Vagina (tissue), 2 donors: ENCODE measurements around the gene C13orf42. TPM values are rescaled to one million over a fixed set of nuclear protein-coding genes. Genes with fewer than 3 reads are reported as not detected.
"Not testable (repeated sequence)": the region's sequence is repeated elsewhere in the genome, so short reads cannot be mapped to it uniquely, and the experiment has no call there.

Source experiments
- DNase-seq, 2 donors: peaks; one replicate each; pipeline ENCODE4 v3.0.0-alpha.2; 2017; ENCODE audit errors: extremely low spot score in 2 of 2
- H3K27ac ChIP-seq: fragments of 200-600 bp; sonication (generic); one replicate; pipeline ENCODE4 v1.5.1; 2019
- H3K27me3 ChIP-seq: fragments of 200-600 bp; sonication (generic); one replicate; pipeline ENCODE4 v1.5.1; 2019
- H3K36me3 ChIP-seq, 2 donors: fragments of 200-600 bp; sonication (generic); one replicate each; pipeline ENCODE4 v1.5.1; 2017 to 2019
- H3K4me1 ChIP-seq: fragments of 200-600 bp; sonication (generic); one replicate; pipeline ENCODE4 v1.5.1; 2019
- H3K4me3 ChIP-seq, 2 donors: fragments of 200-600 bp; sonication (generic); 1 replicate in 1 of 2; 2 replicates in 1 of 2; pipeline ENCODE4 v1.5.1; 2016 to 2019
- H3K9me3 ChIP-seq: fragments of 200-600 bp; sonication (generic); one replicate; pipeline ENCODE4 v1.5.1; 2019
- CTCF ChIP-seq, 3 experiments: fragments of 450-650 bp in 2 of 3; fragments of 200-600 bp in 1 of 3; sonication (generic) in 1 of 3; IDR thresholded peaks; one replicate each; pipeline ENCODE4 v1.5.1; 2017 to 2019; ENCODE audit warnings: antibody characterized with exemption in 3 of 3, mild to moderate bottlenecking in 2 of 3, moderate library complexity in 2 of 3
- POLR2A ChIP-seq, 2 donors: fragments of 450-650 bp; IDR thresholded peaks; one replicate each; pipeline ENCODE4 v1.6.1; 2017; ENCODE audit warnings: antibody characterized with exemption in 2 of 2, mild to moderate bottlenecking in 2 of 2, moderate library complexity in 2 of 2
- POLR2AphosphoS5 ChIP-seq, 2 donors: sonication (generic); formaldehyde crosslinking; IDR thresholded peaks; one replicate each; pipeline ENCODE4 v1.9.0; 2017; ENCODE audit warnings: antibody characterized with exemption in 2 of 2, mild to moderate bottlenecking in 2 of 2, low read depth in 1 of 2; ENCODE audit not compliant: insufficient read depth in 1 of 2
- intact Hi-C: fragments of 100-400 bp; cut with DNase I; formaldehyde crosslinking; loops from one replicate; pipeline ENCODE4 v1.15.1; 2023
- total RNA-seq: library from RNA; depleted of rRNA; stranded (reverse); fragments of >200 nt; gene quantifications from one replicate; pipeline ENCODE4 v1.2.3, GENCODE V29; 2016

Gene C13orf42
- total RNA-seq, 1 donor from 2014 or later: not detected

GRCh38 chr13:51093574-51093973 lies 17.5 kb downstream of the C13orf42 start:
- Histone ChIP-seq H3K36me3 (no peaks in the 10 kb centered on the region), H3K27ac (no peak overlapping the region), H3K27me3 (no peaks in the 10 kb centered on the region), H3K9me3 (no peaks in the 10 kb centered on the region), H3K4me3 (no peak overlapping the region), H3K4me1 (no peaks in the 10 kb centered on the region)
- TF ChIP-seq CTCF (IDR thresholded peaks at IDR 0.05) (no peak), POLR2AphosphoS5 (IDR thresholded peaks at IDR 0.05; ENCODE audit: insufficient read depth in 1 of 2, low read depth in 1 of 2) (no peak), POLR2A (IDR thresholded peaks at IDR 0.05) (no peak)
- intact Hi-C loops: no loop called here
- no peak for DNase-seq

GRCh38 chr13:51091839-51092238 lies 19.2 kb downstream of the C13orf42 start:
- TF ChIP-seq POLR2A (IDR thresholded peaks at IDR 0.05) (no peak), POLR2AphosphoS5 (IDR thresholded peaks at IDR 0.05; ENCODE audit: insufficient read depth in 1 of 2, low read depth in 1 of 2) (no peak), CTCF (IDR thresholded peaks at IDR 0.05) (no peak)
- Histone ChIP-seq H3K4me3 (no peak overlapping the region), H3K4me1 (no peaks in the 10 kb centered on the region), H3K36me3 (no peaks in the 10 kb centered on the region), H3K9me3 (no peaks in the 10 kb centered on the region), H3K27me3 (no peaks in the 10 kb centered on the region), H3K27ac (no peak overlapping the region)
- intact Hi-C loops: no loop called here
- DNase-seq: no peak

GRCh38 chr13:51083706-51084105 lies 27.4 kb downstream of the C13orf42 start:
- intact Hi-C loops: no loop called here
- H3K4me3 ChIP-seq: no peak overlapping the region
- TF ChIP-seq CTCF (IDR thresholded peaks at IDR 0.05) (no peak), POLR2A (IDR thresholded peaks at IDR 0.05) (no peak), POLR2AphosphoS5 (IDR thresholded peaks at IDR 0.05; ENCODE audit: insufficient read depth in 1 of 2, low read depth in 1 of 2) (no peak)

GRCh38 chr13:51080478-51081065 lies 30.5 kb downstream of the C13orf42 start:
- H3K4me3 ChIP-seq, H3K9me3 ChIP-seq, intact Hi-C loops, H3K4me1 ChIP-seq, H3K27me3 ChIP-seq, H3K27ac ChIP-seq, DNase-seq, H3K36me3 ChIP-seq: not testable (repeated sequence)

More at GRCh38 chr13:51083706-51084105, 27.4 kb downstream of the C13orf42 start:
- no peak overlapping the region for H3K27ac ChIP-seq
- DNase-seq: no peak
- no peaks in the 10 kb centered on the region for H3K4me1 ChIP-seq
- H3K27me3 ChIP-seq: no peaks in the 10 kb centered on the region
- no peaks in the 10 kb centered on the region for H3K9me3 ChIP-seq
- no peaks in the 10 kb centered on the region for H3K36me3 ChIP-seq

GRCh38 chr13:51071493-51071892 lies 39.6 kb downstream of the C13orf42 start:
- TF ChIP-seq CTCF (IDR thresholded peaks at IDR 0.05): no peak
- no peak for TF ChIP-seq POLR2AphosphoS5 (IDR thresholded peaks at IDR 0.05; ENCODE audit: insufficient read depth in 1 of 2, low read depth in 1 of 2)
- TF ChIP-seq POLR2A (IDR thresholded peaks at IDR 0.05): no peak
- DNase-seq: peak in 1 of 2 donors; percentile 79
- no peaks in the 10 kb centered on the region for H3K9me3 ChIP-seq
- H3K27me3 ChIP-seq: no peaks in the 10 kb centered on the region
- intact Hi-C loops: no loop called here
- no peaks in the 10 kb centered on the region for H3K4me1 ChIP-seq
- no peaks in the 10 kb centered on the region for H3K36me3 ChIP-seq
- no peak overlapping the region for H3K4me3 ChIP-seq
- no peak overlapping the region for H3K27ac ChIP-seq
